ENCODE data around the gene SERHL2.
"Not testable (repeated sequence)": the region's sequence is repeated elsewhere in the genome, so short reads cannot be mapped to it uniquely, and the experiment has no call there.

Gene SERHL2

DNA sequence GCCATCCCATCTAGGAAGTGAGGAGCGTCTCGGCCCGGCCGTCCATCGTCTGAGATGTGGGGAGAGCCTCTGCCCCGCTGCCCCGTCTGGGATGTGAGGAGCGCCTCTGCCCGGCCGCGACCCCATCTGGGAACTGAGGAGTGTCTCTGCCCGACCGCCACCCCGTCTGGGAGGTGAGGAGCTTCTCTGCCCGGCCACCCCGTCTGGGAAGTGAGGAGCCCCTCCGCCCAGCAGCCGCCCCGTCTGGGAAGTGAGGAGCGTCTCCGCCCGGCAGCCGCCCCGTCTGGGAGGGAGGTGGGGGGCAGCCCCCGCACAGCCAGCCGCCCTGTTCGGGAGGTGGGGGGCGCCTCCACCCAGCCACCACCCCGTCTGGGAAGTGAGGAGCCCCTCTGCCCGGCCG is 53.9 kb downstream of the SERHL2 start:
- DNase-seq (ENCODE audit: low read depth): not testable (repeated sequence)

DNA sequence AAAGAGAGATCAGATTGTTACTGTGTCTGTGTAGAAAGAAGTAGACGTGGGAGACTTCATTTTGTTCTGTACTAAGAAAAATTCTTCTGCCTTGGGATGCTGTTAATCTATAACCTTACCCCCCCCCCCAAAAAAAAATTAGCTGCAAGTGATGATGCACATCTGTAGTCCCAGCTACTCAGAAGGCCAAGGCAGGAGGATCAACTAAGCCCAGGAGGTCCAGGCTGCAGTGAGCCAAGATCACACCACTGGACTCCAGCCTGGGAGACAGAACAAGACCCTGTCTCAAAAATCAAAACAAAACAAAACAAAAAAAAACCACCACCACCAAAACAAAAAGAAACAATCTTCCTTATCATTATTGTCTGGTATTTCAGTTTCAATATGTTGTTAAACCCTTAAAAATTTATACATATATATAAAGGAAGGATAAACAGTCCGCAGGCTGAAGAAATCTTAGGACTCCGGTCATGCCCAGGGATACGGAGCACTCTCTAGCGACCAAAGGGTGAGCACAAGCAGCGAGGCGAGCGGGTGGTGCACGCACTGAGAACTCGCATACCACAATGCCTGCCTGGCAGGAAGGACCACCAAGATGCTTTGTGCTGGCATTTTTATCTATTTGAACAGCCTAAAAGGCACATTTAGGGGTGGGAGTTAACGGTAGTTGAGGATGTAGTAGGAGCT is 54.5 kb downstream of the SERHL2 start:
- no peak for DNase-seq (ENCODE audit: low read depth)

DNA sequence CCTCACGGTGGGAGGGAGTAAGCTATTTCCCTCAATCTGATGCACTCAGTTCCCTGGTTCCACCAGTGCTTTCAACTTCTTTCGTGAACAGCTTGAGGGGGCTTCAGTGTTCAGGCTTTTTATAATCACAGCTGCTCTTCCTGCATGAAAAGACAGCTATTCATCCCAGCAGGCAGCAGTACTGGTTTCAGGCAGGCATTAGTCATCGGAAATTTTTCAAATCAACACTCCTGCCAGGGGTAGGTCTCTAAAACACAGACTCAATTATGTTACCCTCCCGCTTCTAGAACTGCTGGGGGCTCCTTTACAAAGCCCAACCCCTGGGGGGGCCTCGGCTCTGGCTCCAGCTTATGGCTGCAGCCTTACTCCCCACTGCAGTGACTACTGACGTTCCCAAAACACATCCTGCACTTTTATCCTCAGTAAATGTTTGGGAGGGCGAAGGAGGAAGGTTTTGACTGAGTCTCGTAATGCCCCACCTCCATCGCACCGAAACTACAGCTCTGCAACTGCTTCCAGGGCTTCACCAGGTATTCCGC is 55.1 kb downstream of the SERHL2 start:
- no peak for DNase-seq (ENCODE audit: low read depth)

DNA sequence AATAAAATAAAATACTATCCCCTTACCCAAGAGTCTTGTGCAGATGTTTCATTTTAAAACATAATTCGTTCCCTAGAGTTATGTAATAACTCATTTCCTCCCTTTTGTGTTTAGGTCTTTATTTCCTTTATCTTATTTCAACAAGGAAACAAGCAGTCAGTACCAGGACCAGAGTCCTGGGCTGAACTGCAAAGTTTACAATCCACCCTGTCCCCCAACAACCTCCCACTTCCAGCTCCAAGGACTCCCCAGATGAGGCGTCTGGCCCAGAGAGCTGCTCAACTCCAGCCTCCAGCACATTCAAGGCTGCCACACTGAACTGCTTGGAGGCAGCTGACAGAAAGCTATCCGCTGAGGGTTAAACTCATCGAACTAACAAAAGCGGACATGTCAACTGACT is 56.4 kb downstream of the SERHL2 start:
- DNase-seq (ENCODE audit: low read depth): no peak

DNA sequence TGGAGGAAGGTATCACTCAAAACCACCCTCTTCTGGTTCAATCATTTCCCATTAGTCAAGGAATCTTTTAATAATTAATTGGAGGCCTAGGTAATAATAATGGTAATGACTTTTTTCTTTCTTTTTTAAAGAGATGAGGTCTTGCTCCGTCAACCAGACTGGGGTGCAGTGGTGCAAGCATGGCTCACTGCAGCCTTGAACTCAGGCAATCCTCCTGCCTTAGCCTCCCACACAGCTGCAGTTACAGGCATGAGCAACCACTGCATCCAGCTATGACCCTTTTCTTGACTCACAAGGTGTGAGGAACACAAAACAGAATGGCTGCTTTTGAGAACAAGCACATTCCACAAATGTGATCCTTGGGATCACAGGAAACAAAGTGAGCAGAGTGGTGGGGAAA is 57.3 kb downstream of the SERHL2 start:
- no peak for DNase-seq (ENCODE audit: low read depth)

DNA sequence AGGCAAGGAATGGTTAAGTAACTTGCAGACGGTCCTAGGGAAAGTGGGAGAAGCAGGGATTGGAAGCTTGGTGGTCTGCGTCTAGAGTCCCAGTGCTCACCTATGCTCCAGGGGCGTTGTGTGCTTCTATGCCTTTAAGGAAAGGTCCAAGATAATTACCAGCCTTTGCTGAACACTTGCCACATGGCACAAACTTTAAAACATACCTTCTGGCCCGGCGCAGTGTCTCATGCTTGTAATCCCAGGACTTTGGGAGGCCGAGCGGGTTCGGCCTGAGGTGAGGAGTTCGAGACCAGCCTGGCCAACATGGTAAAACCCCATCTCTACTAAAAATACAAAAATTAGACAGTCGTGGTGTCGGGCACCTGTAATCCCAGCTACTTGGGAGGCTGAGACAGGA is 58.6 kb downstream of the SERHL2 start:
- no peak for DNase-seq (ENCODE audit: low read depth)

DNA sequence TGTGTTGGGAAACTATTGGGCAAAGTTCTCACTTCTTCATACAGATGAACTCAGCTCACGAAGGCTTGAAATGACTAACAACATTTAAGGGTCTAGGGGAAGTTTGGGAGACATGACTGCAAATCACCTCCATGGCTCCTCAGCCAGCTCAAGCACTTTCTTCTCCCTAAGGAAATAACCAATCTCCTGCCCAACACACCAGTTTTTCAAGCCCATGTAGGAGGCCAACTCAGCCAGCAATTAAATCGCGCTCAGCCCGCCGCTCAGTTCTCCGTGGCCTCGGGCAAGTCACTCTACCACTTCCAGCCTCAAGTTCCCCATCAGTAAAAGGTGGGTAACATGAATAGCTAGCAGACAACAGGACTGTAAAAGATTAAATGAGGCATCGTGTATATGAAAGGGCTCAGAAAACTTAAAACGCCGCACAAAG is 60.1 kb downstream of the SERHL2 start:
- DNase-seq (ENCODE audit: low read depth): no peak

DNA sequence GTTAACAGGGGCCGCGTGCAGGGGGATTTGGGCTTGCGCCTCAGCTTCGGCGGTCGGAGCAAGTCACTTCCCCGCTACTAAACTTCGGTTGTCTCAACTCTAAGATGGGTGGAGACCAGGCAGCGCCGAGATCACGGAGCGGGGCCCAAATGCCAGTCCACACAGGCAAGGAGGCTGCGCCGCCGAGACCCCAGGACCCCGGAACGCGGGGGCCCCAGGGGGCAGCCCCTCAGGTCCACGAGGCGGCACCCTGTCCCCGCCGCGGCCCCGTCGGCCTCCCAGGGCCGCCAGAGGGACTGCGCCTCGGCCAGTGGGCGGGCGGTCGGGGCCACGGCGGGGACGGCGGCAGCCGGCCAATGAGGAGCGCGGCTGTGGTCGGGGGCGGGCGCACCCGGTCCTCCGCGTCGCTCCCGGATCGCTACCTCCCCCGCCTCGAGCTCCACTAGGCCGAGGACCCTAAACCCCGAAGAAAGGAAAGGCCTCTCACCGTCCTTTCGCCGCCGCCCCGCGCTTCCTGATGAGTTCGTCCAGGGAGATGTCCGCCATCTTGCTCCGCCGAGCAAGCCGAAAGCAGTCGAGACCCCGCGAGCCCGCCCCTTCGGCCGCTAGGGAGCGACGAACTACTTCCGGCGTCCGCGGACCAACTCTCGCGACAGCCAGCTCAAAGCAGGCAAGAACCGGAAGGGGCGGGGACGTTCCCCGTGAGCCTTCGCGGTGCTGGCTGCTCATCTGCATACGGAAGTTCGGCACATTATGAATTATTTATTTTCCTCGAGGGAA is 60.7 kb downstream of the SERHL2 start, which contains the start of gene POLDIP3:
Gene POLDIP3, minus strand, starts transcription at position 572 of the 780 bp plus-strand sequence. Its CDS starts 26 bp downstream, at position 546.
- DNase-seq (ENCODE audit: low read depth): peak; percentile 90

DNA sequence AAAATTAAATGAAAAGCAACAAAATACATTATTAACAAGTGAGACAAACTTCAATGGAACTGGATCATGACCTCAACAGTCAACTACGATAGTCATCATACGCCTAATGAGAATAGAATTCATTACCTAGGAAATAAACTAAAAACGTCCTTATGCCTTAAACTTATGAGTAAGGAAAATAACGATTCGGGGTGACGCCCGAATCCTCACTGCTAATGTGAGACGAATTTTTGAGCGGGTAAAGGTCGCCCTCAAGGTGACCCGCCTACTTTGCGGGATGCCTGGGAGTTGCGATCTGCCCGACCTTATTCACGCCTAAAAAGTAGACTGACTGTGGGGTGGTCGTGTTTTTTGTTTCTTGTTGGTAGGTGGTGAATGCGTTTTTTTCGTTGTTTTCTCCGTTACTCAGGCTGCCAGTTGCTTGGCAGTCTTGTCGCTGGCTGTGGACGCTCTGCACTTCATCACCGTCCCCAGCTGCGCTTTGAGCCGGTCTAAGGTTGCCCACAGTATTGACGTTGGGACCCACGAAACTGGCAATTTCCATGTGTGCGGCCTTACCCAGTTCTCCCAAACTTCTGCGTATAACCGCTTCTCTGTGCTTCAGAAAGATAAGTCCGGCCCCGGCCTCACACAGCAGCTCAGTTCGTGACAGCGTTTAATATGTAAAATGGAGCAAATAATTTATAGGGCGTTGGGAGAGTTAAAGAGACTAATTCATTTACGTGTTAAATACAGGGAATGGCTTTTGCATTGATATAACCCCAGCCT is 61.5 kb downstream of the SERHL2 start:
- peak; percentile 98 for DNase-seq (ENCODE audit: low read depth)

DNA sequence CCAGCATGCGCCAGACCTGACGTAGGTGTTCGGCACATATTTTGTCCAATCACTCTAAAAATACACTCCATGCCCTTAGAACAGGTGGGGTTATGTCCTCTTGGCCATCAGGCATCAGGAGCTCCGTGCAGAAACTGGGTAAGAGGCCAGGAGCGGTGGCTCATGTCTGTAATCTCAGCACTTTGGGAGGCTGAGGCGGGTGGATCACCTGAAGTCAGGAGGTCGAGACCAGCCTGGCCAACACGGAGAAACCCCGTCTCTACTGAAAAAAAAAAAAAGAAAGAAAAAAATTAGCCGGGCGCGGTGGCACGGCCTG is 62.1 kb downstream of the SERHL2 start:
- DNase-seq (ENCODE audit: low read depth): not testable (repeated sequence)

DNA sequence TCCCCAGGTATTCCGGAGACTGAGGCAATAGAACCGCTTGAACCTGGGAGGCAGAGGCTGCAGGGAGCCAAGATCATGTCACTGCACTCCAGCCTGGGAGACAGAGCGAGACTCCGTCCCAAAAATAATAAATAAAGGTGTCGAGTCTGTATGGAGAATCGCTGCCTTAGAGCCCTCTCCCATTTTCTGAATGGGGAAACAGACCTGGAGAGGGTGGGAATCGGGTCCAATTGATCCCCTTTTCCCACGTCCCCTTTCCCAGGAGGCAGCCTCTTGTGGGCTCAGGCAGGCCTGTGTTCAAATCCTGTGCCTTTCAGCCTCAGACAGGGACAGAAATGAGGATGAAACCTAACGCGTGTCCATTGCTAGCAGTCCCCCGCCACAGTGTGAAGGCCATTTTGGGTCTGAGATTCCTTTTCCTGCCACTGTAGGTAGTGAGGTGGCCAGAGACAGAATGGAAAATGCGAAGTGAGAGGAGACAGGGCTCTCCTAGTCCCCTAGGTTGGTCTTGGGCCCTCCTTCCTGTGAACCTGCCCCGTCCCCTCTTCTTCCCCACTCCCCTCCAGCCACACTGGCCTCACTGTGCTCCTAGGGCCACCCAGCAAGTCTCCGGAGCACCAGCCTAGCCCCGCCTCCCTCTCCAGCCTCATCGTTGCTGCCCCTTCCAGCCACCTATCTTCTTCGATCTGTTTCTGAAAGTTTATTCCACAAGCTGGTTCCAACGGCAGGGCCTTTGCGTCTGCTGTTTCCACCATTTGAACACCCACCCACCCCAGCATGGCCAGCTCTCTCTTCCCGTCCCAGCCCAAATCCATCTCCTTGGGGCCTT is 63.6 kb downstream of the SERHL2 start:
- no peak for DNase-seq (ENCODE audit: low read depth)

DNA sequence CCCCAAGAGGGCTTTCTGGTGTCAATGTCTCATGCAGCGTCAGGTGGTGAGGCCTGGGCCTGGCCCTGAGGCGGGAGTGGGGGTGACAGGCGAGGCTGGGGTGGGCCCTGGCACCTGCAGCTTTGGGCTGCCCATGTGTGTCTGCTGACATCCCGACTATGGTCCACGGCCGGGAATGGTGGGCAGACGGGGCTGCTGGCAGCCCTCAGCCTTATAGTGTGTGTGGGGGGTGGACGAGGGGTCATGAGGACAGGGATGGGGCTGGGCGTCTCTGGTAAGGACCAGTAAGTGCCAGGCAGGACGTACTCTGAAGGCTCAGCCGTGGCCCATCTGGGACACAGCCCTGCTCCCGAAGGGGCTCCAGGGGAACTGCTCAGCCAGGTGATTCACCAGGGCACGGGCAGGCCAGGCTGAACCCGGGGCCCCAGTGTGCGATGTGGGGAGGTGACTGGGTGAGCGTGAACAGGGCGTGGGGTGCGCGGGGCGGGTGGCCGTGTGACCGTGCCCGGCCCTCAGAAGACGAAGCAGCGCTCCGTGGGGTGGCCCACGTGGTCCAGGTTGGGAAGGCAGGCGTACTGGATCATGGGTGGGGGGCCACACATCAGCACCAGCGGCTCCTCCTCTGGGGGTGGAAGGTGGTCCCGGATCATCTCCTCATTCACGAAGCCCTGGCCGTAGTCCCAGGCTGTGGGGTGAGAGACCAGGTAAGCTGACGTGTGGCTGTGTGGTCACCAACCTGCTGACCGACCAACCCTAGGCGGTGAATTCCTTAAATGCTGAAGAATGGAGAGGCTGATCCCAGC is 65.7 kb downstream of the SERHL2 start:
- DNase-seq (ENCODE audit: low read depth): no peak

DNA sequence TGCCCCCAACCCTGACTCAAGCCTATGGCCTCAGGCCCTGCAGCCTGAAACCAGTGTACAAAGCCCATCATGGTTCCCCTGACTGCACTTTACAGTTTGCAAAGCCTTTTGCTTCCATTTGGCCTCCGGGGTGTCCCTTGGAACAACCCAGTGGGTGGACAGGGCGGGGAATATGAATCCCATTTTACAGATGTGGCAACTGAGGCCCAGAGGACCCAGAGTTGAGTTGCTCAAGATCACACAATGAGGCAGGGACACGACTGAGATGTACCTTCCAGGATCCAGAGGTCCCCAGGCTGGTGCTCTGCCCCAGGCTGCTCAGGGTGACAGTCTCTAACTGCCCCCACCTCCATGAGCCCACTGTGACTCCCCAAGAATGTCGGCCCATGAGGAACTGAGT is 66.3 kb downstream of the SERHL2 start:
- no peak for DNase-seq (ENCODE audit: low read depth)

DNA sequence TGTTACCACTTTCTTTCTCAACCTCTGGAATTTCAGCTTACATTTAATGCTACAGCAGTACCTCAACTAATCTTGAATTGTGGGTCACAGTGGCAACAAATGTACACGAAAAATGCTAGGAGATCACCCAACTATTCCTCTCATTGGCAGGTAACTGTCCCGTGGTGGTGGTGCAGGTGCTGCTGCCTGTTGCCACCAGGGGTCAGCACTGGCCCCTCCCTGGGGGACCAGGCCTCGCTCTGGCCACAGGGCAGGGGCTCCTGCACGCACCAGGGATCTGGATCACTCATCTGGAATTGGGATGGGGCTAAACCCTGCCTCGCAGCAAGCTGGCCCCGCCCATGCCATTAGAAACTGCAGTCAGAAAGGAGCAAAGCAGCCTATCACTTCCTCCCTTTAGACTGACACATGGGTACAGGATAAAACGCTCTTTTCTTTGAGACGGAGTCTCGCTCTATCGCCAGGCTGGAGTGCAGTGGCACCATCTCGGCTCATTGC is 67.8 kb downstream of the SERHL2 start:
- no peak for DNase-seq (ENCODE audit: low read depth)

DNA sequence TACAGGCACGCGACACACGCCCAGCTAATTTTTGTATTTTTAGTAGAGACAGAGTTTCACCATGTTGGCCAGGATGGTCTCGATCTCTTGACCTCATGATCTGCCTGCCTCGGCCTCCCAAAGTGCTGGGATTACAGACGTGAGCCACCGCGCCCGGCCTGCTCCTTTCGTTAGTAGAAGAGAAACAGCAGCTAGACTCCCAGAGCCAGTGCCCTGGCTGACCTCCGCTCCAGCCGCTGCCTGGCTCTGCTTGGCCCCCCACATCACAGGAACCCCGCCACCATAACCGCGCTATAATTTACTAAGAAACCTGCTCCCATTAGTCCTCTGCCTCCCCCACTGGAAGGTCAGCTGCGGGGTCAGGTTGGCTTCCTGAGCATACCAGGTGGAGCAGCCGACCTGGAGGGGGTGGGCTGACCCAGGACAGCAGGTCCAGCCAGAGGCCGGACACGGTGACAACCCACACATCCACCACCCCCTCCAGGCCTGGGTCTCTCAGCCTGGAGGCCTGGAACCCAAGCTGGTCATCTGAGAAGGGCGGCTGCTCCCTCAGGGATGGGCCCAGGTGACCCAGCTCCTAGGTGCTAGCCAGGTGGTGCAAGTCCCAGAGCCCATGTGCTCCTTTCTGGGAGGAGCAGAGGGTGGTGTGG is 68.4 kb downstream of the SERHL2 start:
- no peak for DNase-seq (ENCODE audit: low read depth)

DNA sequence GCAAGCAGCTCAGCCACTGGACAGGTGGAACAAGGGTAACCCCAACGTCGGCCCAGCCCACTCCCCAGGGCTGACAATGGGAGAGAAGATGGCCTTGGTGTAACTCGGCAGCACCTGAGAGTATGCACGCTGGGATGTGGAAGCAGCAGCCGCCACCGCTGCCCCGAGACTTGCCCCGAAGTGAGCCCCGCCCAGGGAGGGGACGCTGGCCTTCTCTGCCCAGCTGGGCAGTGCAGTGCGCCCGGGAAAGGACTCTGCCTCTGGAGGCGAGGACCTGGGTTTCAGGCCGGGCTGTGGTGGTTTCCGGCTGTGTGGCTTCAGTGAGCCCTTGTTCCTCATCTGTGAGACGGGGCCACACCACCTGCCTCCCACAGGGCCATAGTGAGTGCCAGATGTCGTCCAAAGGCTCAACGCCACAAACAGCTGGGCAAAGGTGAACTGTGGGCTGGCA is 69.6 kb downstream of the SERHL2 start:
- no peak for DNase-seq (ENCODE audit: low read depth)
